H1 (cell line): ENCODE data around the gene RRAGB. TPM values are rescaled to one million over a fixed set of nuclear protein-coding genes. Genes with fewer than 3 reads are reported as not detected.

Experiments
- CTCF ChIA-PET: fragments of 300-600 bp; sonication (Branson Sonifier 250); formaldehyde crosslinking; loops from one replicate; lab custom pipeline; 2021; ENCODE audit not compliant: partially characterized antibody; lab: Charles Lee
- POLR2A ChIA-PET: fragments of 300-600 bp; sonication (Branson Sonifier 250); formaldehyde crosslinking; loops from one replicate; lab custom pipeline; 2021; ENCODE audit warnings: inconsistent platforms; ENCODE audit not compliant: partially characterized antibody; lab: Charles Lee
- DNase-seq, 2 experiments: peaks; one replicate each; pipeline versions ENCODE4 v3.0.0 to v3.0.0-alpha.2; 2010 to 2022; ENCODE audit warnings: low spot score in 2 of 2, low read depth in 1 of 2, mixed read lengths in 1 of 2
- FAIRE-seq: peaks from 2 replicates; lab custom pipeline; 2011; peaks lifted over from hg19 to GRCh38; lab: Jason Lieb, UNC
- H2AFZ ChIP-seq: 2 replicates; pipeline ENCODE4 v1.8.1; 2012; ENCODE audit warnings: low read length, inconsistent platforms
- H2AK5ac ChIP-seq: 2 replicates; pipeline ENCODE4 v1.6.1; 2013; ENCODE audit warnings: low read depth, low read length
- H2BK120ac ChIP-seq: replicated peaks from 2 replicates; pipeline ENCODE3; 2013; ENCODE audit warnings: low read depth, low read length, inconsistent platforms
- H2BK12ac ChIP-seq: 2 replicates; pipeline ENCODE4 v1.6.1; 2013; ENCODE audit warnings: low read depth, low read length
- H2BK15ac ChIP-seq: 2 replicates; pipeline ENCODE4 v1.6.1; 2013; ENCODE audit warnings: low read length
- H2BK20ac ChIP-seq: 2 replicates; pipeline ENCODE4 v1.6.1; 2013; ENCODE audit warnings: low read length
- H2BK5ac ChIP-seq: 2 replicates; pipeline ENCODE4 v1.6.1; 2013; ENCODE audit warnings: low read depth, low read length
- H3K14ac ChIP-seq: 2 replicates; pipeline ENCODE4 v1.6.1; 2013; ENCODE audit warnings: inconsistent platforms; ENCODE audit not compliant: insufficient read length
- H3K18ac ChIP-seq: 2 replicates; pipeline ENCODE4 v1.6.1; 2013; ENCODE audit warnings: low read length; ENCODE audit errors: extremely low read depth
- H3K23ac ChIP-seq: 2 replicates; pipeline ENCODE4 v1.6.1; 2013; ENCODE audit warnings: inconsistent platforms; ENCODE audit not compliant: insufficient read length
- H3K23me2 ChIP-seq: 2 replicates; pipeline ENCODE4 v1.6.1; 2013; ENCODE audit warnings: low read depth, low read length
- H3K27ac ChIP-seq: 2 replicates; pipeline ENCODE4 v1.6.1; 2011; ENCODE audit warnings: low read depth, low read length, inconsistent platforms
- H3K27me3 ChIP-seq, 4 experiments: replicated peaks in 1 of 4; 1 replicate in 1 of 4; 2 replicates in 3 of 4; pipeline versions ENCODE4 v1.6.1 to v1.8.1; 2011 to 2013; ENCODE audit warnings: low read length in 3 of 4, mild to moderate bottlenecking in 3 of 4, inconsistent platforms in 2 of 4, mixed read lengths in 2 of 4, moderate library complexity in 1 of 4; ENCODE audit not compliant: control insufficient read depth in 3 of 4, insufficient read depth in 3 of 4; ENCODE audit errors: extremely low read depth in 1 of 4
- H3K36me3 ChIP-seq, 4 experiments: 2 replicates each; pipeline versions ENCODE4 v1.6.1 to v1.8.1; 2011 to 2013; ENCODE audit warnings: mild to moderate bottlenecking in 4 of 4, low read length in 3 of 4, moderate library complexity in 2 of 4, control low read depth in 1 of 4, inconsistent platforms in 1 of 4; ENCODE audit not compliant: insufficient read depth in 4 of 4, control insufficient read depth in 2 of 4
- H3K4ac ChIP-seq: replicated peaks from 2 replicates; pipeline ENCODE3; 2013; ENCODE audit warnings: low read length, low read depth, mixed read lengths, inconsistent platforms; ENCODE audit not compliant: insufficient read length
- H3K4me1 ChIP-seq, 4 experiments: replicated peaks in 1 of 4; 1 replicate in 1 of 4; 2 replicates in 3 of 4; pipeline versions ENCODE4 v1.6.1 to v1.8.1; 2011 to 2013; ENCODE audit warnings: low read length in 3 of 4, inconsistent platforms in 2 of 4, mixed read lengths in 1 of 4; ENCODE audit not compliant: insufficient read depth in 4 of 4, control insufficient read depth in 3 of 4
- H3K4me2 ChIP-seq, 2 experiments: 2 replicates each; pipeline versions ENCODE4 v1.6.1 to v1.8.1; 2011 to 2013; ENCODE audit warnings: low read depth in 2 of 2, low read length in 2 of 2, control low read depth in 1 of 2, inconsistent platforms in 1 of 2, mild to moderate bottlenecking in 1 of 2; ENCODE audit not compliant: insufficient read depth in 1 of 2
- H3K4me3 ChIP-seq, 4 experiments: fragments of 200-600, 300-600 bp in 1 of 4; sonication (generic), shearing (Covaris generic), sonication (Bioruptor Twin) in 1 of 4; 2 replicates each; pipeline versions ENCODE4 v1.5.1 to v1.8.1; 2011 to 2016; ENCODE audit warnings: low read length in 4 of 4, low read depth in 3 of 4, control low read depth in 2 of 4, inconsistent platforms in 2 of 4, mild to moderate bottlenecking in 2 of 4, mixed read lengths in 1 of 4, moderate library complexity in 1 of 4; ENCODE audit not compliant: insufficient read depth in 2 of 4; ENCODE audit errors: extremely low read depth in 1 of 4
- H3K56ac ChIP-seq: replicated peaks from 2 replicates; pipeline ENCODE3; 2013; ENCODE audit warnings: low read depth, mild to moderate bottlenecking, mixed read lengths, low read length, inconsistent platforms; ENCODE audit not compliant: insufficient read length
- H3K79me1 ChIP-seq: 2 replicates; pipeline ENCODE4 v1.6.1; 2013; ENCODE audit warnings: low read depth, low read length, control low read depth
- H3K79me2 ChIP-seq, 2 experiments: 2 replicates each; pipeline versions ENCODE4 v1.6.1 to v1.8.1; 2012 to 2013; ENCODE audit warnings: low read length in 2 of 2, mild to moderate bottlenecking in 2 of 2, inconsistent platforms in 1 of 2; ENCODE audit not compliant: insufficient read depth in 2 of 2, control insufficient read depth in 1 of 2
- H3K9ac ChIP-seq, 4 experiments: replicated peaks in 1 of 4; 1 replicate in 1 of 4; 2 replicates in 3 of 4; pipeline versions ENCODE4 v1.6.1 to v1.8.1; 2011 to 2013; ENCODE audit warnings: low read depth in 3 of 4, low read length in 3 of 4, control low read depth in 2 of 4, mild to moderate bottlenecking in 2 of 4, moderate library complexity in 2 of 4, inconsistent platforms in 1 of 4; ENCODE audit errors: extremely low read depth in 1 of 4
- H3K9me3 ChIP-seq, 2 experiments: 2 replicates each; pipeline versions ENCODE4 v1.6.1 to v1.8.1; 2012 to 2013; ENCODE audit warnings: mild to moderate bottlenecking in 2 of 2, moderate library complexity in 2 of 2, control low read depth in 1 of 2, inconsistent platforms in 1 of 2, low read depth in 1 of 2, low read length in 1 of 2, mixed read lengths in 1 of 2; ENCODE audit not compliant: insufficient read depth in 2 of 2
- H4K20me1 ChIP-seq, 2 experiments: replicated peaks in 1 of 2; 2 replicates each; pipeline versions ENCODE3 to v1.8.1; 2011 to 2013; ENCODE audit warnings: inconsistent platforms in 2 of 2, low read length in 2 of 2, mild to moderate bottlenecking in 1 of 2; ENCODE audit not compliant: insufficient read depth in 2 of 2, control insufficient read depth in 1 of 2
- H4K5ac ChIP-seq: 2 replicates; pipeline ENCODE4 v1.6.1; 2013; ENCODE audit warnings: low read length, low read depth, mixed read lengths, inconsistent platforms; ENCODE audit not compliant: insufficient read length
- H4K8ac ChIP-seq: 2 replicates; pipeline ENCODE4 v1.8.0; 2013; ENCODE audit warnings: mild to moderate bottlenecking, moderate library complexity, low read length, inconsistent platforms; ENCODE audit not compliant: insufficient read depth; ENCODE audit errors: extremely low read depth
- H4K91ac ChIP-seq: replicated peaks from 2 replicates; pipeline ENCODE3; 2013; ENCODE audit warnings: low read length, mixed read lengths, inconsistent platforms; ENCODE audit not compliant: insufficient read length
- CHD1 ChIP-seq: IDR thresholded peaks from 2 replicates; pipeline ENCODE4 v1.6.1; 2012; ENCODE audit warnings: low read depth, low read length, improper control_type of control experiment
- CHD2 ChIP-seq: IDR thresholded peaks from 2 replicates; pipeline ENCODE4 v1.6.1; 2012; ENCODE audit warnings: low read length, improper control_type of control experiment
- WGBS, 2 experiments: shearing (Covaris generic) in 1 of 2; methylation state at CpG; one replicate each; pipeline versions ENCODE4 v1.1.6 to v1.1.7; 2013 to 2015; ENCODE audit warnings: low lambda C conversion rate in 2 of 2, mixed read lengths in 2 of 2, inconsistent platforms in 1 of 2, low coverage in 1 of 2, missing lambda C conversion rate in 1 of 2; ENCODE audit not compliant: insufficient replicate concordance in 2 of 2, insufficient coverage in 1 of 2, insufficient read length in 1 of 2; ENCODE audit errors: extremely low coverage in 1 of 2, missing lambda C conversion rate in 1 of 2; 5-methylcytosine and 5-hydroxymethylcytosine counted together
- polyA plus RNA-seq, 7 experiments: library from polyadenylated mRNA; depleted of rRNA in 3 of 7; stranded (reverse) in 5 of 7; unstranded in 2 of 7; fragments of >200 nt in 5 of 7; fragments of 200-250 nt in 2 of 7; gene quantifications; 1 replicate in 5 of 7; 2 replicates in 1 of 7; 4 replicates in 1 of 7; pipeline versions ENCODE4 v1.2.1 to v1.2.3, GENCODE V29; 2011 to 2013; ENCODE audit warnings: missing spikeins in 2 of 7, mixed read lengths in 2 of 7
- total RNA-seq: library from RNA; stranded (reverse); fragmentation: NEBNext Ultra II Directional; extraction: Animal tissue kit (Norgen Biotek cat#: 25700); gene quantifications from 2 replicates; pipeline ENCODE4 v1.2.1, GENCODE V29; 2021

The RRAGB gene
- total and polyA plus RNA-seq, 2 of the 8 experiments (the other 6 are each of a cell fraction or from before 2014, with no cell fraction given): 5.8 to 6.8 TPM

DNA sequence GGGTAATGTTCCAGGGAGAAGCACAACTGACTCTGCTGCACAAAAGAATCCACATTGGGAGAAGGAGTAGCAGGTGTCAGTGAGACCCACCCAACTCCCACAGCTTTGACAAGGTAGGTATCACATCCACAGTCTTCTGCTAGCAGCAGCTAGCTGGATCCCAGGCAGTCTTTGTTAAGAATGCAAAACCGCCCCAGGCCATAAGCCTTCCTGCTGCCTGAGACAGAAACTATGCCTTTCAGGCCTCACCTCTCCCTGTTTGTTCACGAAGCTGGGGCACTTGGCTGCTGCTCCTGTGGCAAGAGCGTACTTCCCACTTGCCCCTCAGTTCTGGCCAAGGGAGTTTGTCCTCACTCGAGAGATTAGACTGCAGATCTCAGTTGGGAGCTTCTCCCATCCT, 21.4 kb downstream of the RRAGB start:
- Histone ChIP-seq H2AK5ac (no peak overlapping the region), H3K27me3 (no peaks in the 10 kb centered on the region), H3K79me2 (no peaks in the 10 kb centered on the region), H3K4me2 (no peak overlapping the region), H3K4me1 (no peaks in the 10 kb centered on the region), H3K18ac (no peak overlapping the region), H3K56ac (no peak overlapping the region), H2BK5ac (no peak overlapping the region), H3K14ac (no peak overlapping the region), H3K23me2 (no peaks in the 10 kb centered on the region), H3K9me3 (no peaks in the 10 kb centered on the region), H2BK120ac (no peak overlapping the region), H2BK20ac (no peak overlapping the region), H2BK12ac (no peak overlapping the region), H4K8ac (0 out of 2 replicates have a peak overlapping the region, but pooled peaks have one; percentile 25), H4K5ac (no peak overlapping the region), H3K36me3 (peaks cover 0 to 3% (median 0%) of the 10 kb centered on the region in 4 experiments; a peak in 1 of 8 replicates), H3K9ac (no peak overlapping the region), H3K23ac (no peak overlapping the region), H4K20me1 (no peaks in the 10 kb centered on the region), H2AFZ (no peak overlapping the region), H3K4me3 (no peak overlapping the region), H3K79me1 (no peaks in the 10 kb centered on the region; the same call in 1 of the 2 replicates), H4K91ac (no peak overlapping the region), H3K27ac (no peak overlapping the region), H2BK15ac (no peak overlapping the region), H3K4ac (no peak overlapping the region)
- TF ChIP-seq CHD2: no peak
- TF ChIP-seq CHD1: no peak
- POLR2A ChIA-PET: no interaction called here
- FAIRE-seq (no peak), DNase-seq (no peak)
- CTCF ChIA-PET: no interaction called here
- 85% methylated on average over 4 of the region's 4 CpGs; no CpG with 5 or more reads in 1 of the 2 experiments for WGBS, 2 experiments
